NCI-H2196 treated with DMSO at 0.1 percent for 48 hours (cell line): Measurements from ENCODE around the gene GPX6.
"Not testable (repeated sequence)": the region's sequence is repeated elsewhere in the genome, so short reads cannot be mapped to it uniquely, and the experiment has no call there.

ENCODE experiments used
- DNase-seq: peaks from one replicate; lab custom pipeline; 2025; ENCODE audit not compliant: unreplicated experiment; lab: John Stamatoyannopoulos, UW

GPX6 gene

DNA sequence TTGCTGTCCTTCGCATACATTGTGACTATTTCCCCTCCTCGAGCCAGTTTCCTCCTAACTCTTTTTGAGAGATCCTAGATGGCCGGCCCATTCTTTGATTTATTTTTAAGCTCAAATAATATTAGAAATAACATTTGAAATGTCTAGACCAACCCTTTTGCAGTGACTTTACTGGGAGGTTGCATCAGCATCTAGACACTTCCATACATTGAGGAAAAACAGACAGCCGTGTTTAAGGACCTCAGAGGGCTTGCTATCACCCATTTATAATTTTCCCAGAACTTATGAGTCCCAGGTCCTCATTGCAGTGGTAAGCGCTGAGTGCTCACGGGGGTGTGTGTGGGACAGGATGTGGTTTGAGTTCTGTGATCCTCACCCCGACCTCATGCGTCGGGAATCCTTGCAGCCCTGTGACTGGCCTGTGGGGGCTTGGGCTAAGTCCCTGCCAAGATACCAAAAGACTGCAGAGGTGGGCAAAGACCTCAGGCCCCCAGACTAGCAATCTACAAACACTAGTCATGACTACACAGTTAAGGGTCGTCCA, 10.0 kb upstream of the GPX6 start, which contains the start of gene GPX5:
Gene GPX5 (plus strand): TSS at position 386 of the 544 bp plus-strand sequence. CDS start 133 bp downstream, at position 519.
- DNase-seq: no peak

DNA sequence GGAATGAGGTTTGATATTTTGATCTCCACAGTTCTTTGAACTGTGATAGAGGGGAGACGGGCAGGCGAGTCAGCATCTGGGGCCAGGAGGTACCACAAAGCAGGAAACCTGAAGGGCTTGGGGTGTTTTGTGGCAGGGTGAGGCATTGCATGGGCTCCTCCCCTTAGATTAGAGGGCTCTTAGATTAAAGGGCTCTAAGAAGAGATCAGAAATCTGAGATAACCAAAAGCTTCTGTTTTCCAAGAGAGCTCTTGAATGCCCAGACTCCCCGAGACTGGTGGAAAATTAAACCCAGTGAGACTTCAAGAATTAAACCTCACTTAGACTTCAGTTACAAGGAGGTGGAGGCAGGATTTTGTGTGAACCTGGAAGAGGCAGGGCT, 7.6 kb upstream of the GPX6 start:
- DNase-seq: no peak

DNA sequence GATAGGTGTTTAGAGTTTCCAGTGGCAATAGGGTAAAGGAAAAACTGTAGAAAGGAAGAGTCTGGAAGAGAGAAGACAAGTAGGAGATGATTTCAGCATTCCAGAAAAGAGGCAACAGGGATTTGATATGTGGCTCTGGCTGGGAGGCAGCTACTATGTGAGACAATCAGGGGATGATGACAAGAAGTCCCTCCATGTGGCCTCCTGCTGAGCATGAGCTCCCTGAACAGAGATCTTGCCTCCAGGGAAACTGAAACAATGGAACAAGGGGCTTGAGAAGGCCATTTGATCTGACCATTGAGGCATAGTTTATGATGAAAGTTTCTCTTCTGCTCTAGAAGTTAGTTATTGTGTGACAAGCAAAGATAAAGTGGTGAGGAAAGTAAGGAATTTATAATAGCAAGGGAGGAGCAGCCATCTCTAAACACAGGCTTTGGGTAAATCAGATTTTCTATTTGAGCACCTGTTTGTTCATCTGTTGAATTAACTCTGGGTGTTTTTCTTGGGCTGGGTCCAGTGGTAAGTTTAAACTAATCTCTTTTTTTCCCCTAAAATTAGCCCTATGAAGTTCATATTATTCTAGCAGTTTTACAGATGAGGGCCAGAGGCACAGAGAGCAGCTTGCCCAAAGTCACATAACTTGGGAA, 7.1 kb upstream of the GPX6 start:
- no peak for DNase-seq

DNA sequence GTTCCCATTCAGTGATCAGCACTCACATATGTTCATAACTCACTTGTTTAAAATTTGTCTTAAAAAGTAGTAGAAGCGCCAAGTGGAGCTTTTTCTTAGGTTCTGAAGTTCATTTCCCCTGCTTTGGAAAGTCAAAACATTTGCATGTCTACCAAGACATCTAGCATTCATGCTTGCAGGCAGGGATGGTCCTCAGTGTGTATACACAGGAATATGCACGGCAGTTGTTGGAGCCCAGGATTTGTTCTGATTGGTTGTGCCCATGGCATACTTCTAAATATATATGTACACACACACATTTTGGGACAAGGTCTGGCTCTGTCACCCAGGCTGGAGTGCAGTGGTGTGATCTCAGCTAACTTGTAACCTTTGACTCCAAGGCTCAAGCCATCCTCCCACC, 2.4 kb upstream of the GPX6 start:
- DNase-seq: no peak

DNA sequence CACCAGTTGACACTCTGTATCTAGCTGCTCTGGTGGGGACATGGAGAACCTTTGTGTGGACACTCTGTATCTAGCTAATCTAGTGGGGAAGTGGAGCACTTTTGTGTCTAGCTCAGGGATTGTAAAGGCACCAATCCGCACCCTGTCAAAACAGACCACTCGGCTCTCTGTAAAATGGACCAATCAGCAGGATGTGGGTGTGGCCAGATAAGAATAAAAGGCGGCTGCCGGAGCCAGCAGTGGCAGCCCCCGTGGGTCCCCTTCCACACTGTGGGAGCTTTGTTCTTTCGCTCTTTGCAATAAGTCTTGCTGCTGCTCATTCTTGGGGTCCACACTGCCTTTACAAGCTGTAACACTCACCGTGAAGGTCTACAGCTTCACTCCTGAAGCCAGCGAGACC, 3.2 kb downstream of the GPX6 start:
- not testable (repeated sequence) for DNase-seq

DNA sequence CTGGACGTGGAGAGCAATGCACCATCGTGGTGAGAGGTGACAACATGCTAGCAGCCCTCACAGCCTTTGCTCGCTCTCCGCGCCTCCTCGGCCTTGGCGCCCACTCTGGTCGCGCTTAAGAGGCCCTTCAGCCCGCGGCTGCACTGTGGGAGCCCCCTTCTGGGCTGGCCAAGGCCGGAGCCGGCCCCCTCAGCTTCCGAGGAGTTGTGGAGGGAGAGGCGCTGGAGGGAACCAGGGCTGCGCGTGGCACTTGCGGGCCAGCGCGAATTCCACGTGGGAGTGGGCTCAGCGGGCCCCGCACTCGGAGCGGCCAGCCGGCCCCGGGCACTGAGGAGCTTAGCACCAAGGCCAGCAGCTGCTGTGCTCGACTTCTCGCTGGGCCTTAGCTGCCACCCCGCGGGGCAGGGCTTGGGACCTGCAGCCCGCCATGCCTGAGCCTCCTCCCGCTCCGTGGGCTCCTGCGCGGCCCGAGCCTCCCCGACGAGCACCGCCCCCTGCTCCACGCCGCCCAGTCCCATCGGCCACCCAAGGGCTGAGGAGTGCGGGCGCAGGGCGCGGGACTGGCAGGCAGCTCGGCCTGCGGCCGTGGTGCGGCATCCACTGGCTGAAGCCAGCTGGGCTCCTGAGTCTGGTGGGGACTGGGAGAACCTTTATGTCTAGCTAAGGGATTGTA, 3.8 kb downstream of the GPX6 start:
- DNase-seq: no peak

DNA sequence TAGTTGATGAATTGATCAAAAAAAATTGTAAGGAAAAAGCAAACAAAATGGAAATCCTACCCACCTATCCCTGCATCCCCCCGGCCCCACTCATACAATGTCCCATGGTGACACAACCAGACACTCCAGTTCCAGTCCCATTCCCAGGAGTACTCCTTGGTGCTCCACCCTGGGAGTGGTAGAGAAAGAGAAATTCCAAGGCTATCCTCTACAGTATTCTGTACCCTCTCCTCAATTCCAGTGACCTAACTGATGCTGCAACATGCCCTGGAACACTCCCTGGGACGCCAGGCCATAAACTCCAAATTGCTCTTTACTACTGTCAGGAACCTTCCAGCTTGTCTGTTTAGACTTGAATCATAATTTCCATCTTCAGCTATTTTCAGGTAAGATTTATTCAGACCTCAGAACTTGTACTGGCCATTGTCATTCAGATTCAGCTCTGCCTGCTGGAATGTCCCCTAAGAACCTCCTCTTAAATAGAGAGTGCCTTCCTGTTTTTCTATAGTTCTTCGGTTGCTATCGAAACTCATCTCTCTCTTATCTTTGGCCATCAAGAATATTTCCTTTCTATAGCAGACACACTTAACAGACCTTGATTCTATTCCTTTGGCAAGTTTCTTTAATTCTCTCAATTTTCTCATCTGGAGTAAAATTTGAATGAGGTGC, 8.7 kb downstream of the GPX6 start:
- no peak for DNase-seq

DNA sequence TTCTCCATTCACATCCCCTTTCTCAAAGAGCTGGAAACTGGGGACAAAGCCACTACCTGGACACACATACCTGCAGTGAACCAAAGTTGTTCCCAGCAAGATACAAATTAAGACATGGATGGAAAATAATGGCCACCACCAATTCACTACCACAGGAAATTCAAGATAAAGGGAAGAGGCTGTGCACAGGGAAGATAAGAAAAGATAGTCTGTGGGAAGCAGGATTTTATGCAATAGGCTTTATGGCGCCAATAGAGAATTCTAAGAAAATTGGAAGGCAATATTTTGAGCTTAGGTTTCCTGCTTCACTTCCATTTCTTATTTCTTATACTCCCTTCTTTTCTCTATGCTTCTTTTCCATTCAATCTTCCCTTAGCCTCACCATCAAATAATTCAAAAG, 9.9 kb downstream of the GPX6 start:
- DNase-seq: no peak

DNA sequence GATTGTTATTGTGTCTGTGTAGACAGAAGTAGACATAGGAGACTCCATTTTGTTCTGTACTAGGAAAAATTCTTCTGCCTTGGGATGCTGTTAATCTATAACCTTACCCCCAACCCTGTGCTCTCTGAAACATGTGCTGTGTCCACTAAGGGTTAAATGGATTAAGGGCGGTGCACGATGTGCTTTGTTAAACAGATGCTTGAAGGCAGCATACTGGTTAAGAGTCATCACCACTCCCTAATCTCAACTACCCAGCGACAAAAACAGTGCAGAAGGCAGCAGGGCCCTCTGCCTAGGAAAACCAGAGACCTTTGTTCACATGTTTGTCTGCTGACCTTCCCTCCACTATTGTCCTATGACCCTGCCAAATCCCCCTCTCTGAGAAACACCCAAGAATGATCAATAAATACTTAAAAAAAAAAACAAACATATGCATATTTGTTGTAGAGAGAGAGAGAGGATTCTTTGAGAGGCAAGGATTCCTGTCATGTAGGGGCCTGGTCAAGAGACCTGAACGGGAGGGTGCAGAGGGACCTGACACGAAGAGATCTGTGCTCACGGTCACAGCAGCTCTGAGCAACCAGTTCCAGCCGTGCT, 12.8 kb downstream of the GPX6 start:
- not testable (repeated sequence) for DNase-seq

DNA sequence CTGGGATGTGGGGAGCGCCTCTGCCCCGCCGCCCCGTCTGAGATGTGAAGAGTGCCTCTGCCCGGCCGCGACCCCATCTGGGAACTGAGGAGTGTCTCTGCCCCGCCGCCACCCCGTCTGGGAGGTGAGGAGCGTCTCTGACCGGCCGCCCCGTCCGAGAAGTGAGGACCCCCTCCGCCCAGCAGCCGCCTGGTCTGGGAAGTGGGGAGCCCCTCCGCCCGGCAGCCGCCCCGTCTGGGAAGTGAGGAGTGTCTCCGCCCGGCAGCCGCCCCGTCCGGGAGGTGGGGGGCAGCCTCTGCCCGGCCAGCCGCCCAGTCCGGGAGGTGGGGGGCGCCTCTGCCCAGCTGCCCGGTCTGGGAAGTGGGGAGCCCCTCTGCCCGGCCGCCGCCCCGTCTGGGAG, 13.5 kb downstream of the GPX6 start:
- not testable (repeated sequence) for DNase-seq

DNA sequence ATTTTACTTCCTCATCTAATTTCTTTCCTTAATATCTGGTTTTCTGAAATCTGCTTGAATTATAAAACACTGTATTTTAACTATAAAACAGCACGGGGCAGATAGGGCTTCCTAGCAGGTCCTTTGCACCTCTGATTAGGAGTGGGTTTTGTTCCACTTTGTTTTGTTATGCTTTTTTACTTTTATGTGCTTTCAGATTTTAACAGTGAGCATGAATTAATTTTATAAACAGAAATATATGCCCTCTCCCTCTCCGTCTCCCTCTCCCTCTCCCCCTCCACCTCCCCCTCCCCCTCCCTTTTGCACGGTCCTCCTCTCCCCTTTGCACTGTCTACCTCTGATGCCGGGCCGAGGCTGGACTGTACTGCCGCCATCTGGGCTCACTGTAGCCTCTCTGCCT, 14.3 kb downstream of the GPX6 start:
- no peak for DNase-seq

DNA sequence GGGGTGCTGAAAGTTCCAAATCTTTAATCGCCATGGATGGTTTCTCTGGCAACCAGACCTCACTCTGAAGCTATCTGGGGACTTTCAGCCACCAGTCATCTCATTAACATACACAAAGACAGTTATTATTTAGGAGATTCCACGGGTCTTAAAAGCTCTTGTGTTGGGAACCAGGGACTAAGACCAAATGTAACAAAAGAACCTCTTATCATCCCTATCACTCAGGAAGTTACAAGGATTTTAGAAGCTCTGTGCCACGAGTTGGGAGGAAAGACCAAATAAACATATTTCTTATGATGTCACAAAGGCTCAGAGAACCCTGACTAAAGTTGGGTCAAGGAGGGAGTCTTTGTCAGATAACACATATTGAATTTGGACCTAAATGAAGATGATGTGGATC, 17.7 kb downstream of the GPX6 start:
- no peak for DNase-seq

DNA sequence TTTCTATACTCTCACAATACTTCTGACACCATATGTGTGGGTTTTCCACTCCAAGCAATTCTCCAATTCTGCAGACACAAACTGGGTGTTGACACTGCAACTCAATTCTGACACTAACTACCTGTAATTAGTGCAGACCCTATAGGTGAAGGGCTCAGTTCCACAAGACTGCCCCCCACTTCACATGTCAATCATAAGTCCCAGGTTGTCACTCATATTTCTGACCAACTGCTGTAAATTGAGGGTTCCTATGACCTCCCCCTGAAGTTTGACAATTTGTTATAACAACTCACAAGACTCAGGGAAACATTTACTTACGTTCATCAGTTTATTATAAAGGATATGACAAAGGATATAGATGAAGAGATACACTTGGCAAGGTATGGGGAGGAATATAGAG, 18.3 kb downstream of the GPX6 start:
- no peak for DNase-seq

DNA sequence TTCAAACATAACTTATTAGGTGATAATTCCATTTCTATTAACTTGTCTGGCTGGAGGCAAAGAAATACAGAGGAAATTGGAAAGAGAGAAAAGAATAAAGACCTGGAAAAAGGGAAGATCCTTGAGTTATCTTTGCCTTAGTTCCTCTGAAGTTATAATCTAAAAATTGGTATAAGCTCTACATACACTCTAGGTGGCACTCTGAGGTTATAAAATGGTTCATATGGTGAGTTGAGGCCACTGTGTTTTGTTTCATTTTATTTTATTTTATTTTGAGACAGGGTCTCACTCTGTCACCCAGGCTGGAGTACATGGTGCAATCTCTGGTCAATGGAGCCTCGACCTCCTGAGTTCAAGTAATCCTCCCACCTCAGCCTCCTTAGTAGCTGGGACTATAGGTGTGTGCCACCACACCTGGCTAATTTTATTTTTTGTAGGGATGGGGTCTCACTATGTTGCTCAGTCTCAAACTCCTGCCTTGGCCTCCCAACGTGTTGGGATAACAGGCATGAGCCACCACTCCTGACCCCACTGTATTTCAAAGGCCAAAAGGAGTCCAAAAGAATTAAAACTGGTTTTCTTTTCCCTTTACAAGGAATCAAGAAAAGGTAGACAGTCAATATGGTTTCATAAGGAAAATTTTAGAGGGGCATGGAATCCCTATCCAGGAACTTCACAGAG, 19.4 kb downstream of the GPX6 start:
- DNase-seq: no peak

DNA sequence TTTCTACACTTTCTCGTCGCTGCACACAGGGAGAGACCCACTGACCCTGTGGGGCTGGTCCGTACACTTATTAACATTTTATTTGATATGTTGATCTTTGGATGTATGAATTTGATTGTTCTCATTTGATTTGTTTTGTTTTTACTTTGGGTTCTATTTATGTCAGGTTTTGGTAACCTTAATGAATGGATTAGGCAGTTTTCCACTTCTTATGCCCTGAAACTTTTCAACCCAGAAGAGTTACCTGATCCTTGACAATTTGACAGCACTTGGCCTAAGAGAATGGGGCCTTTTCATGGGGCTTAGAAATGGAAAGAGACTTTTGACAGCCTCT, 23.6 kb downstream of the GPX6 start:
- DNase-seq: no peak

DNA sequence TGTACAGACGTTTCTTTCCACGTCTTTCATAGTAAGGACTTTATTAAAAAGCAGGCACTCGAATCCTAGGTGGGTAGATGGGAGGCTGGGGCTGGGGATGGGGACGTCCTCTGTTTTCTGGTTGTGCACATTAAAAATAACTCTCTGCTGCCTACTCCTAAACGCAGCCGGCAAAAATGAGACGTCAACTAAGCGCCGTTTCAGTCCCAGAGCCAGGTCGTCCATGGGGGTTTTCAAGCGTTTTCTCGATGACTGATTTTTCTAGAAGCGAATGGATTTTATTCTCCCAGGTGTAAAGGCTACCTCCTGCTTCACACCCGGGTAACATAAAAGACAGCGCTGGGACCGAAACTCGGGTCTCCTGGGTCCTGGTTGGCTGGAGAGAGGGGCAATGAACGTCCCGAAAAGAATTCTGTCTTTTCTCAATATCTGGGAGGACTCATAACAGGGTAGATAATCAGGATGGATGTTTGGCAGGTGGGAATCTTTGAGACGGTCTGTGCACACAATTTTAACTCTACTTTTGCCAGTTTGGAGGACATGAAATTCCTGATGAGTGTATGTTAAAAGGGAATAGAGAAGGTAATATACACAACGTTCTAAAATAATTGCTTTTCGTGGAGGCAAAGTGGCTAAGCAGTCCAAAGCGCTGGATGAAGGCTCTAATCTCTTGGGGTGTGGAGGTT, 25.2 kb downstream of the GPX6 start:
- DNase-seq: no peak

DNA sequence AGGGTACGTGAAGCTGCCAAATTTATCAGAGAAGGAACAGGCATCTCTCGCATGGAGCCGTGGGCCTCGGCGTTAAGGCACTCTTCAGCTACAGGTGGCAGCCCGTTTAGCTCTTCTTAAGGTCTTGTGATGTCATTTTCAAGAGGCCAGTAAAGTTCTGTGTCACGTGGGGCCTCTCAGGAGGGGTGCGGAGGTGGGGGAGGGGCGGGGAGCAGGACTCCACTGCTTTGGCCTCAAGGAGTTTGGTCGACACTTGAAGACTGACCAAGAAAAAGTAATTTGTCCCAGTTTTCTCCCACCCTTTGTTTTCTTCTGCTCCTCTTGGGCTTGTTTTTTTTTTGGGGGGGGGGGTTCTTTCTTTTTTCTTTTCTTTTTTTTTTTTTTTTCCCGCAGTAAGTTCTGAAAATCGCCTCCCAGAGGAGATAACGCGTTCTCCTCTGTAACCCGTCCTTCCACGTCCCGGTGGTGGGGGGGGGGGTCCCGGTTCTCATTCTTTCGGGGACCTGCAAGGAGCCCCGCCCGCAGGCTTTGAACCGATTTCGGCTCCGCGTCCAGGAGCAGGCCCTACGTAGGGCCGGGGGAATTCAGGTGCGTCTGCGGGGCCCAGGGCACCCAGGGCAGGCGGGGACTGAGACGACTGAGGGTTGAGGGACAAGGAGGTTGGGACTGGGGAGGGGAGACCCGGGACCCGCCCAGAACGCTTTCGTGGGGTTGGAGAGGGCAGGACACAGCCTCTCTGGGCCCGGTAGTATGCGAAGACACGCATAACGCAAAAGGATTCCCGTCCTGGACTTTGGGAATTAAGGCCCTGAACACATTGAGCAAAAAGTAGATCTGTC, 26.0 kb downstream of the GPX6 start:
- DNase-seq: no peak

DNA sequence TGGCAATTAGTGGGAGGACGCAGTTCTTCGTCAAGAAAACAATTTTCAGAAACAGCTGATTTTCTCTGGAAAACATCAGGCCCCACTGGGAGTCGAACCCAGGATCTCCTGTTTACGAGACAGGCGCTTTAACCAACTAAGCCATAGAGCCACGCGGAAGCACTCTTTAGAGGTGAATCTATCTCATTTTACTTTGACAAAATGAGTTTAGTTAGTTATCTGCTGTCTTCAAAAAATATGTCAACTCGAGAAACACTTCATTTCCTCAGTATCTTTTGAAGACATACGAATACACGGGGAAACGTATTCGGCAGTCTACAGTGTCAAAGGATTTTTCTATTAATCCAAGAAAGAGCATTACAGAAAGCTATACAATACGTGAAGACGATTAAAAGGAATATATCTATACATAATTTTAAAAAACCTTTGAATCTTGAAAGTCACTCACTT, 26.7 kb downstream of the GPX6 start:
- no peak for DNase-seq

DNA sequence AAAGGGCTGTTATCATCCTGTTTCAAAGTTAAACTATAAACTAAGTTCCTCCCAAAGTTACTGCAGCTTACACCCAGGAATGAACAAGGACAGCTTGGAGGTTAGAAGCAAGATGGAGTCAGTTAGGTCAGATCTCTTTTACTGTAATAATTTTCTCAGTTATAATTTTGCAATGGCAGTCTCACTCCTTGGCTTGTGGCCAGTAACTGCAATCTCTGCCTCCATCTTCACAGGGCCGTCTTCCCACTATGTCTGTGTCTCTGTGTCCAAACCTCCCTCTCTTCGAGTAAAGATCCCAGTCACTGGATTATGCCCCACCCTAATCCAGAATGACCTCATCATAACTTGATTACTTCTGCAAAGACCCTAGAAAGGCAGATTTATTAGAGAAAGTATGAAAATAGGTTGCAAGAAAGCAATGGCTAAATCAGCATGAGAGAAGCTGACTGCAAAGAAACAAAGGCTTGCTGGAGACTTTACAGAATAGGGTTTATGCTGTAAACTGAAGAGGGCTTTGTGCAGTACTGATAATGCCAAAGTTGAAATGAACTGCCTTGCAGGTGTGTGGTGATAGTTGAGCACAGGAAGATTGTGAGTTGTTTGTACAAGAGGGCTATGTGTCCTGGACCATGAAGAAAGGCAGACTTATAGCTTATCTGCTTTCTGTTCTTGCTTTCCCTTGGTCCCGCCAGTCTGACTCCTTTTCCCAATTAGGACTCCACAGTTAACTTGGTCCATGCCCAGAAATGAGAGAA, 28.4 kb downstream of the GPX6 start:
- no peak for DNase-seq
